GM04504 (cell line): ENCODE measurements around the gene F2R.
"Not testable (repeated sequence)": the region's sequence is repeated elsewhere in the genome, so short reads cannot be mapped to it uniquely, and the experiment has no call there.

Experiments used
- DNase-seq: peaks from one replicate; pipeline ENCODE4 v3.0.0-alpha.2; 2012; ENCODE audit warnings: low read depth

The F2R gene

DNA sequence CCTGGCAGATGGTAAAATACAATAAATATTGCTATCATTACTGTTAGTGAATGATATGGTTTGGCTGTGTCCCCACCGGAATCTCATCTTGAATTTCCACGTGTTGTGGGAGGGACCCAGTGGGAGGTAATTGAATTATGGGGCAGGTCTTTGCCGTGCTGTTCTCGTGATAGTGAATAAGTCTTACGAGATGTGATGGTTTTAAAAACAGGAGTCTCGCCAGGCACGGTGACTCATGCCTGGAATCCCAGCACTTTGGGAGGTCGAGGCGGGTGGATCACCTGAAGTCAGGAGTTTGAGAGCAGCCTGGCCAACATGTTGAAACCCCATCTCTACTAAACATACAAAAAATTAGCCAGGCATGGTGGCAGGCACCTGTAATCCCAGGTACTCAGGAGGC, 45.2 kb downstream of the F2R start:
- DNase-seq = not testable (repeated sequence)

DNA sequence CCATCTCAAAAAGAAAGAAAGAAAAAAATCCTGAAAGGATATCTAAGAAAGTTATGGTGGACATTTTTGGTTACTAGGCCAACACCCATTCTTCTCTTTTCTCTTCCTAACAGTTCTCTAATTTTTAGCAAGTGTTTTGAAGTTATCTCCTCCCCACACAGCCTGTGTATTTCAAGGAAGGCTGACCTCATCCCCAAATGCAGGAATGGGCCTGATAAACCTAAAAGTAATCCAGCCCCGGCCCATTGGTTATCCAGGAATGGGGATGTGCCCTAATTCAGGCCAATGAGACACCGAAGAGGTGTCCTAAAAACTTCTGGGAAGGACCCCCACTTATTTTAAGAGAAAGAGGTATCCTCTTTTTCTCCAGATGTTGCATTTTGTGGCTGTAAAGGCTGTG, 46.6 kb downstream of the F2R start:
- DNase-seq = no peak

DNA sequence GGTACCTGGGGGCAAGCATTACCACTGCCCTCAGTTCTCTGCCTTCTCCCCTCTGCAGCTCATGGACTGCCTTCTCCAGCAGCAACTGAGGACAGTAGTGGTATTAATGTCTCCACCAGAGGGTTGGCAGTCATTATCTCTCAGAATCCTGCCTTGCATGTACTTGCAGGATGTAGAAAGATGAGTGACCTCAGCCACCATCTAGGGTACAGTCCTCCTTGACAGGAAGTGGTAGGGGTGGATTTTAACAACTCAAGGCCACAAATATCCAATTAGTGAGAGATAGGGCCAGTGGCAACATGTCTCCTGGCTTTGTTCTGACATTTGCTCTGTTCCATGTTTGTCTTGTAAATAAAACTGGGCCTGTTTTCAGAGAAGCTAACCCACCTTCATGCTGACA, 47.2 kb downstream of the F2R start:
- DNase-seq = no peak

DNA sequence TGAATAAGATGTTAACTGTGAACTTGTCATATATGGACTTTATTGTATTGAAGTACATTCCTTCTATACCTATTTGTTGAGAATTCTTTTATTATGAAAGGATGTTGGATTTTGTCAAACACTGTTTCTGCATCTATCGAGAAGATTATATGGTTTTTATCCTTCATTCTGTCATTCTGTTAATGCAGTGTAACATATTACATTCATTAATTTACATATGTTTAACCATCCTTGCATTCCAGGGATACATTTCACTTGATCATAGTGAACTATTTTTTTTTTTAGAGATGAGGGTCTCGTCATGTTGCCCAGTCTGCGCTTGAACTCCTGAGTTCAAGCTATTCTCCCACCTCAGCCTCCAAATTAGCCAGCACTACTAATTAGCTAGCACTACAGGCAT, 48.4 kb downstream of the F2R start:
- no peak for DNase-seq

DNA sequence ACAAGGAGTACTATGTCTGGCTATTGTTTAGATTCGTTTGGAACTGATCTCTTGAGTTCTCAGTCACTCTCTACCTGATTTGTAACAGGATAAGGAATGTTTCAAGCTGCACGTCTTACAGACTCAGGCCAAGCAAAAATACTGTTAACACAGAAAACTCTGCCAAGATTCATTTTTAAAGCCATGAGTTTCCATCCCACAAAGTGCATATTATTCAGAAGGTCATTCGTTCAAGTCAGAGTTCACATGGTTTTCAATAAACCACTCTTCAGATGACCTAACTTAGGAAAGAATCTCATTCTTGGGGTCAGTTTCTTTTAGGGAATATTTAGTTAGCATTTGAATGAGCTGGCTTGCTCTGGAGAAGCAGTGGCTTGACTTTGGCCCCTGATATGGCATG, 49.3 kb downstream of the F2R start:
- DNase-seq = no peak

DNA sequence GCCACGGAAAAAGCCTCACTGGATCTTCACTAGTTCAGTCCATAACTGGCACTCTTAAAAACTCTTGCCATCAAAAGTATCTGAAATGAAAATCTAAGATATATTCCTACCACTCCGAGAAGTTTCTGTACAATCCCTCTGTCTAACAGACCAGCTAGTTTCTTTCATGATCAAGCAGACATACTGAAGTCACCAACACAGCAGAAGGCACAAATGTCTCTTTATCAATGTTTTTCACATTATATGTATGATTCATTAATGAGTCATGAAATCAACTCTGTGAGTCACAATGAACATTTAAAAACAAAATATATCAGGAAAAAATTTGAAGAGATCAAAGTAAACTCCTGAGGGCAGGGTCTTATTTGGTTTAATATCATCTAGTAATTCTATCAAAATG, 50.8 kb downstream of the F2R start:
- DNase-seq = no peak

DNA sequence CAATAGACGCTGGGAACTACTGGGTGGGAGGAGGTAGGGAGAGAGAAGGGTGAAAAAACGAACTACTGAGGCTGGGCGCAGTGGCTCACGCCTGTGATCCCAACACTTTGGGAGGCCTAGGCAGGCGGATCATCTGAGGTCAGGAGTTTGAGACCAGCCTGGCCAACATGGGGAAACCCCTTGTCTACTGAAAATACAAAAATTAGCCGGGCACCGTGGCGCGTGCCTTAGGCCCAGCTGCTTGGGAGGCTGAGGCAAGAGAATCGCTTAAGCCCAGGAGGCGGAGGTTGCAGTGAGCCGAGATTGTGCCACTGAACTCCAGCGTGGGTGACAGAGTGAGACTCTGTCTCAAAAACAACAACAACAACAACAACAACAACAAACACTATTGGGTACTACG, 55.1 kb downstream of the F2R start:
- not testable (repeated sequence) for DNase-seq

DNA sequence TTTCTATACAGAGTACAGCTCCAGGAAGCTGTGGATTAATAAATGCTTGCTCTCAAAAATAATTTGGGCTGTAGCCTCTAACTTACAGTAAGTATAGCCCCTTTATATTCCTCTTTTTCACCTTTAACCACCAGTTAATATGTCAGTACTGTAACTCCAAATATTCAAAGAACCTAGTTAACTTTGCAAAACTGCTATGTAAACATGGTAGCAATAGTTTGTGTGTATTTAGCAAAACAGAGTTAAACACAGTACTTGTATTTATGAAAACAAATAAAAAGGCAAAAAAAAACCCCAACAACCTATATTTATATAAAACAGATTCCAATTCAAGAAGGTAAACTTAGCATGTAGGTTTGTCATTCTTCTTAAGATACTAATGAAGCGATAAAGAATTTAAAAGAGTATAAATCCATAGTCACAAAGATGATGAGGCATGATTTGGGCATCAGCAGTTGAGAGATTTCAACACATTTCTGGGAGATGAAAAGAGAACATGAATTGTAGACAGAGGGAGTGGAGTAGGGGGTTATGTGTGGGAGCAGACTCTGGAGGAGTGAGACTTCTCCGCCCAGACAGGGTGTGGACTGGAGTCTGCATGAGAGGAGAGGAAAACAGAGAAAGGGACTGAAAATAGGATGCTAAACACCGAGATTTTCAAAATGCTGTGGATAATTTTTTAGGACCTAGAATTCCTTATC, 55.9 kb downstream of the F2R start:
- DNase-seq = no peak

DNA sequence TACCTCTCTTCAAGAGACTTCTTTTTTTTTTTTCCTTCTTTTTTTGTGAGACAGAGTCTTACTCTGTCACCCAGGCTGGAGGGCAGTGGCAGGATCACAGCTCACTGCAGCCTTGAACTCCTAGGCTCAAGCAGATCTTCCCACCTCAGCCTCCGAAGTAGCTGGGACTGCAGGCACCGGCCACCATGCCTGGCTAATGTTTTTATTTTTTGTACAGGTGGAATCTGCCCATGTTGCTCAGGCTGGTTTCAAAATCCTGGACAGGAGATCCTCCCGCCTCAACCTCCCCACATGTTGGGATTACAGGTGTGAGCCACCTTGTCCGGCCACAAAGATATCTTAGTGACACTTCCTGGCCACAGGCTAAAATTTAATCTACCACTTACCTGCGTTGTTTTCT, 60.0 kb downstream of the F2R start:
- no peak for DNase-seq

DNA sequence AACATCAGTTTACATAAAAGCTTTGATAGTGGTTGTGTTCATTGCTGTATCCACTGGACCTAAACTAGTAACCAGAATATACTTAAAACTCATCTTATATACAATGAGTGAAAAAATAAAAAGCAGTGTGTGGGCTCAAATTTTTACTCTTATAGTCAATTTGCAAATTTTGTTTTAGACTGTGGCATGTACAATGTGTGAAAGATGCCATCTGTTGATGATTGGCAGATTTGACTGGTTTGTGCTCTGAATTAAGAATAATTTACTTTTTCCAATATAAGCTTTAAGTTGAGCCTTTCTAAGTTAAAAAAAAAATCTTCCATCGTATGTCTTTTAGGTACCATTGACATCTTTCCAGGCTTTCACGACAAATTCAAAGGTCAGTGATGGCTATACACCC, 60.5 kb downstream of the F2R start:
- no peak for DNase-seq

DNA sequence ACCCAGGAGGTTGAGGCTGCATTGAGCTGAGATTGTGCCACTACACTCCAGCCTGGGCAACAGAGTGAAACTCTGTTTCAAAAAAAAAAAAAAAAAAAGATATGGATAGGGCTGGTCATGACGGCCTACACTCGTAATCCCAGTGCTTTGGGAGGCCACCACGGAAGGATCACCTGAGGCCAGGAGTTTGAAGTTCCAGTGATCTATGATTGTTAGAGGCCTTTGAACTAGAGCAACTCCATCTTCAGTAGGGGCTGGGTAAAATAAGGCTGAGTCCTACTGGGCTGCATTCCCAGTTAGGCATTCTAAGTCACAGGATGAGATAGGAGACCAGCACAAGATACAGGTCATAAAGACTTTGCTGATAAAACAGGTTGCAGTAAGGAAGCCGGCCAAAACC, 64.7 kb downstream of the F2R start:
- DNase-seq = not testable (repeated sequence)

DNA sequence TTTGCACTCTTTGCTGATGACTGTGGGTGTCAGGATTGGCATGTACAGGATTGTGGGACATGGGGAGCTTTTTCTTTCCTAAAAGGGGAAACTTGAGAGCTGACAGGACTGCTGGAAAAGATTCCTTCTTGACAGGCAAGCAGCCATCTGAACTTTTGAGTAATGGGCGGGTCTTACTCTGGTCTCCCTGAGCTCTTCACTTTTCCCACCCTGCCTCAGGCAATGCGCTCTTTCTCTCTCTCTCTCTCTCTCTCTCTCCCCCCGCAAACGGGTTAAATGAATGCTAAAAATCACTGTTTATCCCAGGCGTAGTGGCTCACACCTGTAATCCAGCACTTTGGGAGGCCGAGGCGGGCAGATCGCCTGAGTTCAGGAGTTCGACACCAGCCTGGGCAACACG, 65.8 kb downstream of the F2R start:
- no peak for DNase-seq

DNA sequence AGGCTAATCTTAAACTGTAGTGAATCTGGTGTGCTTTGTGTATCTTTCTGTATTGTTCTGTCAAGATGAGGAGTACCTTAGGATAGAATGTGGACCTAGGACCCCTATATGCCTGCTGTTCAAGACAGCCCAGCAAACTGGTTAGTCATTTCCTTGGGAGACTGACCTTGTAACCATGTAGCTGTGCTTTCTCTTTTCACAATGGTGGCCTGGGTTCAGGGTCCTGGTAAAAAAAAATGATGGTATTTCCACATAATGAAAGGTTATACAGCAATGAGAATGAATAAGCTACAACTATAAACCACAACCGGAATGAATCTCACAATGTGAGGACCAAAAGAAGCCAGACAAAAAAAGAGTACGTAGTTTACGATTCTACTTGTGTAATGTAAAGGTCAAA, 66.5 kb downstream of the F2R start:
- DNase-seq = no peak
